Measurements from ENCODE around the gene AWAT2. TPM values are rescaled to one million over a fixed set of nuclear protein-coding genes. Genes with fewer than 3 reads are reported as not detected.

The AWAT2 gene
- total and polyA plus RNA-seq, 10 of the 15 experiments (the other 5 are each of a cell fraction or from before 2014, with no cell fraction given) = not detected

GRCh38 chrX:70082723-70083122 is 33.0 kb upstream of the AWAT2 start:
- DNase-seq (ENCODE audit: low read depth, low spot score) = no peak
- in situ Hi-C loops (cut with MboI) (no loop called here), intact Hi-C loops (cut with micrococcal nuclease; ENCODE audit: unreplicated experiment) (no loop called here)
- Histone ChIP-seq H3K36me3 (ENCODE audit: control insufficient read depth in 2 of 2, insufficient read depth in 2 of 2, low read length in 1 of 2) (no peaks in the 10 kb centered on the region), H3K4me1 (ENCODE audit: control insufficient read depth, insufficient read depth, low read length) (no peaks in the 10 kb centered on the region), H3K9ac (ENCODE audit: control insufficient read depth, insufficient read depth, low read length) (no peak overlapping the region), H3K79me2 (ENCODE audit: control insufficient read depth, insufficient read depth, low read length) (no peaks in the 10 kb centered on the region), H3K4me3 (no peak overlapping the region), H3K9me3 (replicated peaks; ENCODE audit: control insufficient read depth, insufficient read depth, low read length) (no peaks in the 10 kb centered on the region), H3K4me2 (ENCODE audit: control insufficient read depth, insufficient read depth) (no peak overlapping the region), H3K27me3 (replicated peaks in 1 of 2; ENCODE audit: control insufficient read depth in 2 of 2, insufficient read depth in 2 of 2, low read length in 1 of 2) (no peaks in the 10 kb centered on the region), H2AFZ (ENCODE audit: control insufficient read depth, low read depth, low read length) (no peak overlapping the region), H3K27ac (ENCODE audit: control insufficient read depth, insufficient read depth) (no peak overlapping the region), H4K20me1 (ENCODE audit: control insufficient read depth, insufficient read depth) (no peaks in the 10 kb centered on the region)
- no TSS peak for BruUV-seq (replicated peaks)
- POLR2A ChIA-PET = no interaction called here
- CTCF ChIA-PET = interaction anchor here (2.0 kb wide), 1 partner anchor 15 kb away, joined by 7 read pairs; no protein-coding TSS in a partner anchor
- ATAC-seq = no peak
- RAD21 ChIA-PET (ENCODE audit: unreplicated experiment) = no interaction called here
- TF ChIP-seq SUZ12 (IDR thresholded peaks at IDR 0.05; ENCODE audit: unreplicated experiment) (no peak), HDGF (IDR thresholded peaks at IDR 0.05) (no peak), ZZZ3 (IDR thresholded peaks at IDR 0.05; ENCODE audit: control insufficient read depth, insufficient read length, low read depth) (no peak), JUNB (IDR thresholded peaks at IDR 0.05) (no peak), ETV6 (conservative IDR thresholded peaks at IDR 0.05 in 1 of 2, IDR thresholded peaks at IDR 0.05 in 1 of 2; ENCODE audit: borderline replicate concordance in 1 of 2, low read depth in 1 of 2) (no peak), MTA2 (IDR thresholded peaks at IDR 0.05; ENCODE audit: low read depth) (no peak), NFIC (IDR thresholded peaks at IDR 0.05; ENCODE audit: low read depth, low read length) (no peak), IRF4 (IDR thresholded peaks at IDR 0.05; ENCODE audit: low read depth, low read length) (no peak), BRCA1 (IDR thresholded peaks at IDR 0.05; ENCODE audit: low read depth, low read length) (no peak), RB1 (IDR thresholded peaks at IDR 0.05; ENCODE audit: borderline replicate concordance) (no peak), ZNF592 (IDR thresholded peaks at IDR 0.05) (no peak)
- FAIRE-seq = no peak
- WGBS (ENCODE audit: insufficient coverage, insufficient replicate concordance, low lambda C conversion rate, missing lambda C conversion rate) = 10% methylated on average over 4 of the region's 4 CpGs
- SMC1A ChIA-PET (ENCODE audit: uncharacterized antibody, unreplicated experiment) = interaction anchor here (1.3 kb wide), 1 partner anchor 14 kb away, joined by 4 read pairs; no protein-coding TSS in a partner anchor
